Panc1 (cell line): ENCODE data around the gene RNF213. TPM values are rescaled to one million over a fixed set of nuclear protein-coding genes. Genes with fewer than 3 reads are reported as not detected.

Experiments used
- ATAC-seq: fragments of 200-7000 bp; cut with Tn5 transposase; 2 replicates; pipeline ENCODE4 v1.9.1; 2020; ENCODE audit warnings: mild to moderate bottlenecking, moderate library complexity
- BruUV-seq: library from RNA; stranded (reverse); fragments of 400-500 nt; replicated peaks from 2 replicates; lab custom pipeline; 2021; lab: Mats Ljungman, UMichigan
- CTCF ChIA-PET: fragments of 300-600 bp; sonication (Branson Sonifier 250); formaldehyde crosslinking; loops from one replicate; lab custom pipeline; 2022; ENCODE audit warnings: antibody characterized with exemption; lab: Charles Lee
- POLR2A ChIA-PET: fragments of 300-600 bp; sonication (Branson Sonifier 250); formaldehyde crosslinking; loops from one replicate; lab custom pipeline; 2022; ENCODE audit warnings: antibody characterized with exemption; lab: Charles Lee
- DNase-seq: peaks from one replicate; pipeline ENCODE4 v3.0.0-alpha.2; 2010; ENCODE audit warnings: low read depth, low spot score
- H3K27ac ChIP-seq: 2 replicates; pipeline ENCODE4 v1.5.1; 2011; ENCODE audit warnings: mild to moderate bottlenecking, low read length, inconsistent platforms
- H3K27me3 ChIP-seq: fragments of 200-500 bp; sonication (Bioruptor generic); 2 replicates; pipeline ENCODE4 v1.6.0; 2014; ENCODE audit warnings: low read length, inconsistent platforms; ENCODE audit not compliant: control insufficient read depth, insufficient read depth
- H3K36me3 ChIP-seq: fragments of 200-500 bp; sonication (Bioruptor generic); 2 replicates; pipeline ENCODE4 v1.5.1; 2014; ENCODE audit warnings: inconsistent platforms, mild to moderate bottlenecking, low read length, moderate library complexity; ENCODE audit not compliant: control insufficient read depth, insufficient read depth
- H3K4me1 ChIP-seq: 2 replicates; pipeline ENCODE4 v1.5.1; 2011; ENCODE audit warnings: inconsistent platforms, mild to moderate bottlenecking, low read length, moderate library complexity; ENCODE audit not compliant: control insufficient read depth, insufficient read depth
- H3K4me3 ChIP-seq, 2 experiments: 2 replicates each; pipeline ENCODE4 v1.5.1; 2011 to 2012; ENCODE audit warnings: low read depth in 2 of 2, low read length in 2 of 2, mild to moderate bottlenecking in 2 of 2, inconsistent platforms in 1 of 2, moderate library complexity in 1 of 2
- H3K9me3 ChIP-seq: fragments of 200-500 bp; sonication (Bioruptor generic); 2 replicates; pipeline ENCODE4 v1.5.1; 2014; ENCODE audit warnings: low read depth, mild to moderate bottlenecking, inconsistent platforms, low read length, moderate library complexity; ENCODE audit not compliant: control insufficient read depth, insufficient read depth
- POLR2AphosphoS5 ChIP-seq: IDR thresholded peaks from 2 replicates; pipeline ENCODE4 v1.6.1; 2012; ENCODE audit warnings: mild to moderate bottlenecking, low read depth, low read length, moderate library complexity
- SIN3A ChIP-seq: IDR thresholded peaks from 2 replicates; pipeline ENCODE4 v1.6.1; 2012; ENCODE audit warnings: low read depth, mild to moderate bottlenecking, low read length, moderate library complexity, borderline replicate concordance; ENCODE audit not compliant: insufficient read depth
- TCF7L2 ChIP-seq: IDR thresholded peaks from 2 replicates; pipeline ENCODE4 v1.6.1; 2011; ENCODE audit warnings: mild to moderate bottlenecking, low read depth, low read length, inconsistent platforms
- in situ Hi-C: cut with HindIII; loops from 2 replicates; pipeline ENCODE4 v1.10.0; 2016; ENCODE audit warnings: low sequenced_read_pairs, low pct_unique_long_range_greater_than_20kb
- intact Hi-C: fragments of 100-400 bp; cut with micrococcal nuclease; formaldehyde crosslinking; loops from one replicate; pipeline ENCODE4 v1.10.0; 2022; ENCODE audit not compliant: unreplicated experiment
- total RNA-seq: library from RNA; stranded (reverse); gene quantifications from one replicate; pipeline ENCODE4 v1.2.1, GENCODE V29; 2021; ENCODE audit not compliant: unreplicated experiment
- TF ChIP-seq, protein P1 (sequence below): fragments of 450-650 bp; IDR thresholded peaks from 2 replicates; pipeline ENCODE4 v1.5.1; 2017; ENCODE audit warnings: mild to moderate bottlenecking
- TF ChIP-seq, protein P2 (sequence below), 2 experiments: IDR thresholded peaks; 2 replicates each; pipeline ENCODE4 v1.6.1; 2011 to 2012; ENCODE audit warnings: low read depth in 2 of 2, control low read depth in 1 of 2, low read length in 1 of 2, mild to moderate bottlenecking in 1 of 2, moderate library complexity in 1 of 2; ENCODE audit not compliant: insufficient read depth in 1 of 2

Gene RNF213
- total RNA-seq, 1 experiment from 2014 or later: 230 TPM

DNA sequence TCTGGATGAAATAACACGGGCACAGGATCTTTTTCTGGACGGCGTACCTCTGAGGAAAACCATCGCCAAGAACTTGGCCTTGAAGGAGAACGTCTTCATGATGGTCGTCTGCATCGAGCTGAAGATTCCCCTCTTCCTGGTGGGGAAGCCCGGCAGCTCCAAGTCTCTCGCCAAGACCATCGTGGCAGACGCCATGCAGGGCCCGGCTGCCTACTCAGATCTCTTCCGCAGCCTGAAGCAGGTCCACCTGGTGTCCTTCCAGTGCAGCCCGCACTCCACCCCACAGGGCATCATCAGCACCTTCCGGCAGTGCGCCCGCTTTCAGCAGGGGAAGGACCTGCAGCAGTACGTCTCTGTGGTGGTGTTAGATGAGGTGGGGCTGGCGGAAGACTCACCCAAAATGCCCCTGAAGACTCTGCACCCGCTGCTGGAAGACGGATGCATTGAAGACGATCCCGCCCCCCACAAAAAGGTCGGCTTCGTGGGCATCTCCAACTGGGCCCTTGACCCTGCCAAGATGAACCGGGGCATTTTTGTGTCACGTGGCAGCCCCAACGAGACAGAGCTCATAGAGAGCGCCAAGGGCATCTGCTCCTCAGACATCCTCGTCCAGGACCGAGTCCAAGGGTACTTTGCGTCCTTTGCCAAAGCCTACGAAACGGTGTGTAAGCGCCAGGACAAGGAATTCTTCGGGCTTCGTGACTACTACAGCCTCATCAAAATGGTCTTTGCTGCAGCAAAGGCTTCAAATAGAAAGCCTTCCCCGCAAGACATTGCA lies 86.0 kb downstream of the RNF213 start:
- intact Hi-C loops (no loop called here), in situ Hi-C loops (no loop called here)
- H3K27me3 ChIP-seq: no peaks in the 10 kb centered on the region
- DNase-seq (no peak), ATAC-seq (no peak)
- TF ChIP-seq, protein P1, sequence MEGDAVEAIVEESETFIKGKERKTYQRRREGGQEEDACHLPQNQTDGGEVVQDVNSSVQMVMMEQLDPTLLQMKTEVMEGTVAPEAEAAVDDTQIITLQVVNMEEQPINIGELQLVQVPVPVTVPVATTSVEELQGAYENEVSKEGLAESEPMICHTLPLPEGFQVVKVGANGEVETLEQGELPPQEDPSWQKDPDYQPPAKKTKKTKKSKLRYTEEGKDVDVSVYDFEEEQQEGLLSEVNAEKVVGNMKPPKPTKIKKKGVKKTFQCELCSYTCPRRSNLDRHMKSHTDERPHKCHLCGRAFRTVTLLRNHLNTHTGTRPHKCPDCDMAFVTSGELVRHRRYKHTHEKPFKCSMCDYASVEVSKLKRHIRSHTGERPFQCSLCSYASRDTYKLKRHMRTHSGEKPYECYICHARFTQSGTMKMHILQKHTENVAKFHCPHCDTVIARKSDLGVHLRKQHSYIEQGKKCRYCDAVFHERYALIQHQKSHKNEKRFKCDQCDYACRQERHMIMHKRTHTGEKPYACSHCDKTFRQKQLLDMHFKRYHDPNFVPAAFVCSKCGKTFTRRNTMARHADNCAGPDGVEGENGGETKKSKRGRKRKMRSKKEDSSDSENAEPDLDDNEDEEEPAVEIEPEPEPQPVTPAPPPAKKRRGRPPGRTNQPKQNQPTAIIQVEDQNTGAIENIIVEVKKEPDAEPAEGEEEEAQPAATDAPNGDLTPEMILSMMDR: no peak
- TF ChIP-seq POLR2AphosphoS5 (no peak), SIN3A (no peak), TCF7L2 (no peak)
- TF ChIP-seq, protein P2, sequence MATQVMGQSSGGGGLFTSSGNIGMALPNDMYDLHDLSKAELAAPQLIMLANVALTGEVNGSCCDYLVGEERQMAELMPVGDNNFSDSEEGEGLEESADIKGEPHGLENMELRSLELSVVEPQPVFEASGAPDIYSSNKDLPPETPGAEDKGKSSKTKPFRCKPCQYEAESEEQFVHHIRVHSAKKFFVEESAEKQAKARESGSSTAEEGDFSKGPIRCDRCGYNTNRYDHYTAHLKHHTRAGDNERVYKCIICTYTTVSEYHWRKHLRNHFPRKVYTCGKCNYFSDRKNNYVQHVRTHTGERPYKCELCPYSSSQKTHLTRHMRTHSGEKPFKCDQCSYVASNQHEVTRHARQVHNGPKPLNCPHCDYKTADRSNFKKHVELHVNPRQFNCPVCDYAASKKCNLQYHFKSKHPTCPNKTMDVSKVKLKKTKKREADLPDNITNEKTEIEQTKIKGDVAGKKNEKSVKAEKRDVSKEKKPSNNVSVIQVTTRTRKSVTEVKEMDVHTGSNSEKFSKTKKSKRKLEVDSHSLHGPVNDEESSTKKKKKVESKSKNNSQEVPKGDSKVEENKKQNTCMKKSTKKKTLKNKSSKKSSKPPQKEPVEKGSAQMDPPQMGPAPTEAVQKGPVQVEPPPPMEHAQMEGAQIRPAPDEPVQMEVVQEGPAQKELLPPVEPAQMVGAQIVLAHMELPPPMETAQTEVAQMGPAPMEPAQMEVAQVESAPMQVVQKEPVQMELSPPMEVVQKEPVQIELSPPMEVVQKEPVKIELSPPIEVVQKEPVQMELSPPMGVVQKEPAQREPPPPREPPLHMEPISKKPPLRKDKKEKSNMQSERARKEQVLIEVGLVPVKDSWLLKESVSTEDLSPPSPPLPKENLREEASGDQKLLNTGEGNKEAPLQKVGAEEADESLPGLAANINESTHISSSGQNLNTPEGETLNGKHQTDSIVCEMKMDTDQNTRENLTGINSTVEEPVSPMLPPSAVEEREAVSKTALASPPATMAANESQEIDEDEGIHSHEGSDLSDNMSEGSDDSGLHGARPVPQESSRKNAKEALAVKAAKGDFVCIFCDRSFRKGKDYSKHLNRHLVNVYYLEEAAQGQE (IDR thresholded peaks at IDR 0.05; ENCODE audit: insufficient read depth in 1 of 2, low read depth in 2 of 2, low read length in 1 of 2): no peak
- H3K27ac ChIP-seq: no peak overlapping the region
- no TSS peak for BruUV-seq
- no peaks in the 10 kb centered on the region for H3K4me1 ChIP-seq
- ChIA-PET POLR2A (no interaction called here), CTCF (no interaction called here)
- H3K36me3 ChIP-seq: peaks cover 55% of the 10 kb centered on the region
- no peaks in the 10 kb centered on the region for H3K9me3 ChIP-seq
- no peak overlapping the region for H3K4me3 ChIP-seq

DNA sequence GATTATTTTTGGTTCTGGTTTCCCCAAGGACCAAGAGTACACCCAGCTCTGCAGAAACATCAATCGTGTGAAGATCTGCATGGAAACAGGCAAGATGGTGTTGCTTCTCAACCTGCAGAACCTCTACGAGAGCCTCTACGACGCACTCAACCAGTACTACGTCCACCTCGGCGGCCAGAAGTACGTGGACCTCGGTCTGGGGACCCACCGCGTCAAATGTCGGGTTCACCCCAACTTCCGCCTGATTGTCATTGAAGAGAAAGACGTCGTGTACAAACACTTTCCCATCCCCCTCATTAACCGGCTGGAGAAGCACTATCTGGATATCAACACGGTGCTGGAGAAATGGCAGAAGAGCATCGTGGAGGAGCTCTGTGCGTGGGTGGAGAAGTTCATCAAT lies 86.9 kb downstream of the RNF213 start:
- ChIA-PET POLR2A (no interaction called here), CTCF (no interaction called here)
- Histone ChIP-seq H3K4me3 (no peak overlapping the region), H3K9me3 (no peaks in the 10 kb centered on the region), H3K27me3 (no peaks in the 10 kb centered on the region), H3K27ac (no peak overlapping the region), H3K36me3 (peaks cover 55% of the 10 kb centered on the region), H3K4me1 (no peaks in the 10 kb centered on the region)
- TF ChIP-seq TCF7L2 (no peak), SIN3A (no peak), POLR2AphosphoS5 (no peak)
- TF ChIP-seq, protein P2 (IDR thresholded peaks at IDR 0.05; ENCODE audit: insufficient read depth in 1 of 2, low read depth in 2 of 2, low read length in 1 of 2): no peak
- TF ChIP-seq, protein P1: no peak
- no TSS peak for BruUV-seq
- ATAC-seq (no peak), DNase-seq (no peak)
- in situ Hi-C loops: no loop called here
- intact Hi-C loops: no loop called here
